PC-9 (cell line): Measurements from ENCODE around the gene WDCP.

Experiments used
- CTCF ChIP-seq: fragments of 200-600 bp; sonication (generic); conservative IDR thresholded peaks from 2 replicates; pipeline ENCODE4 v1.6.1; 2017; ENCODE audit warnings: mixed run types, antibody characterized with exemption, mild to moderate bottlenecking, moderate library complexity
- EZH2 ChIP-seq: fragments of 200-600 bp; sonication (generic); IDR thresholded peaks from 2 replicates; pipeline ENCODE4 v1.8.0; 2017; ENCODE audit warnings: antibody characterized with exemption, low read depth

- TF ChIP-seq CTCF: no peak
- TF ChIP-seq EZH2: no peak
These were observed 38.4 kb downstream of the WDCP start for GRCh38 chr2:24008672-24009366.
